GM15510 (cell line): Measurements from ENCODE around the gene SFXN5.

ENCODE experiments used
- POLR2A ChIP-seq: IDR thresholded peaks from 3 replicates; pipeline ENCODE4 v1.6.1; 2011; ENCODE audit warnings: borderline replicate concordance; ENCODE audit not compliant: insufficient read length; ENCODE audit errors: extremely low read depth

SFXN5 gene

DNA sequence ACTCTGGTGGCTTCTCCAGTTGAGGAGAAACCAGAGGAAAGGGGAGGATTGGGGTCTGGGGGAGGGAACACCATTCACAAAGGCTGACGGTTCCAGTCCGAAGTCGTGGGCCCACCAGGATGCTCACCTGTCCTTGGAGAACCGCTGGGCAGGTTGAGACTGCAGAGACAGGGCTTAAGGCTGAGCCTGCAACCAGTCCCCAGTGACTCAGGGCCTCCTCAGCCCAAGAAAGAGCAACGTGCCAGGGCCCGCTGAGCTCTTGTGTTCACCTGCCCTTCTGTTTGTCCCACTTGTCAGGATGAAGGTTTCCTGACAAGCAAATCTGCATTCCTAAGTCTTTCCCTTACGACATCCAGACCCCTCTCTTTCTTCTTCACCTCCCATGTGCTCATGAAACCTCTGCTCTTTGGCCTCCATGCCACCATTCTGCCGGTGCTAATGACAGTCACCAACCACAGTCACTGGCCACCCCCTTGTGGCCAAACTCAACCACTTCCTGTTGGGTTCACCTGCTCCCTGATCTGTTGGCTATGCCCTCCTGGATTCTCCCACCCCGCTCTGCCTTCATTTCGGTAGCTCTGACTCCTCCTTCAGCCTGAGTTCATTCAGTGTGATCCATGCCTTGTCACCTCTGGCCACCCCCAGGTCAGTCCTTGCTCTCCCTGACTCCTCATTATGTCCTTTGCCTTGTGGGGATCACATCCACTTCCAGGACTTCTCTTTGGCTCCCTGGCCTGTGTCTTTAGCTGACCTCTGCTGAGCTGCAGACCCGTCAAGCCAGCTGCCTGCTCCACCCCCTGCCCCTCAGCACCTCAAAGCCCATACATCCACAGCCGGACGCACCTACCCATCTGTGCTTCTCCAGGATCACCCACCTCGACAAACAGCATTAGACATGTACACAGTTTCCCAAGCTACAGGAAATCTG is 136.6 kb downstream of the SFXN5 start:
- no peak for TF ChIP-seq POLR2A

DNA sequence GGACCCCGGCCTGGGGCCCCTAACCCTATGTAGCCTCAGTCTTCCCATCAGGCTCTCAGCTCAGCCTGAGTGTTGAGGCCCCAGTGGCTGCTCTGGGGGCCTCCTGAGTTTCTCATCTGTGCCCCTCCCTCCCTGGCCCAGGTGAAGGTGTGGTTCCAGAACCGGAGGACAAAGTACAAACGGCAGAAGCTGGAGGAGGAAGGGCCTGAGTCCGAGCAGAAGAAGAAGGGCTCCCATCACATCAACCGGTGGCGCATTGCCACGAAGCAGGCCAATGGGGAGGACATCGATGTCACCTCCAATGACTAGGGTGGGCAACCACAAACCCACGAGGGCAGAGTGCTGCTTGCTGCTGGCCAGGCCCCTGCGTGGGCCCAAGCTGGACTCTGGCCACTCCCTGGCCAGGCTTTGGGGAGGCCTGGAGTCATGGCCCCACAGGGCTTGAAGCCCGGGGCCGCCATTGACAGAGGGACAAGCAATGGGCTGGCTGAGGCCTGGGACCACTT is 137.8 kb downstream of the SFXN5 start:
- no peak for TF ChIP-seq POLR2A

DNA sequence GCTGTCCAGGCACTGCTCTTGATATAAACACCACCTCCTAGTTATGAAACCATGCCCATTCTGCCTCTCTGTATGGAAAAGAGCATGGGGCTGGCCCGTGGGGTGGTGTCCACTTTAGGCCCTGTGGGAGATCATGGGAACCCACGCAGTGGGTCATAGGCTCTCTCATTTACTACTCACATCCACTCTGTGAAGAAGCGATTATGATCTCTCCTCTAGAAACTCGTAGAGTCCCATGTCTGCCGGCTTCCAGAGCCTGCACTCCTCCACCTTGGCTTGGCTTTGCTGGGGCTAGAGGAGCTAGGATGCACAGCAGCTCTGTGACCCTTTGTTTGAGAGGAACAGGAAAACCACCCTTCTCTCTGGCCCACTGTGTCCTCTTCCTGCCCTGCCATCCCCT is 138.3 kb downstream of the SFXN5 start:
- TF ChIP-seq POLR2A: no peak

DNA sequence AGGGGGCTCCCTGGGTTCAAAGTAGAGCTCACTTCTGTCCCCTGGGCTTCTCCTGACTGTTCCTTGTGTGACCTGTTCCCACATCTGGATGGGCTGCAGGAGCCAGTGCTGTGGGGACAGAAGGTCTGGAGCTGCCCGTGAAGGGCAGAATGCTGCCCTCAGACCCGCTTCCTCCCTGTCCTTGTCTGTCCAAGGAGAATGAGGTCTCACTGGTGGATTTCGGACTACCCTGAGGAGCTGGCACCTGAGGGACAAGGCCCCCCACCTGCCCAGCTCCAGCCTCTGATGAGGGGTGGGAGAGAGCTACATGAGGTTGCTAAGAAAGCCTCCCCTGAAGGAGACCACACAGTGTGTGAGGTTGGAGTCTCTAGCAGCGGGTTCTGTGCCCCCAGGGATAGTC is 138.7 kb downstream of the SFXN5 start:
- no peak for TF ChIP-seq POLR2A

DNA sequence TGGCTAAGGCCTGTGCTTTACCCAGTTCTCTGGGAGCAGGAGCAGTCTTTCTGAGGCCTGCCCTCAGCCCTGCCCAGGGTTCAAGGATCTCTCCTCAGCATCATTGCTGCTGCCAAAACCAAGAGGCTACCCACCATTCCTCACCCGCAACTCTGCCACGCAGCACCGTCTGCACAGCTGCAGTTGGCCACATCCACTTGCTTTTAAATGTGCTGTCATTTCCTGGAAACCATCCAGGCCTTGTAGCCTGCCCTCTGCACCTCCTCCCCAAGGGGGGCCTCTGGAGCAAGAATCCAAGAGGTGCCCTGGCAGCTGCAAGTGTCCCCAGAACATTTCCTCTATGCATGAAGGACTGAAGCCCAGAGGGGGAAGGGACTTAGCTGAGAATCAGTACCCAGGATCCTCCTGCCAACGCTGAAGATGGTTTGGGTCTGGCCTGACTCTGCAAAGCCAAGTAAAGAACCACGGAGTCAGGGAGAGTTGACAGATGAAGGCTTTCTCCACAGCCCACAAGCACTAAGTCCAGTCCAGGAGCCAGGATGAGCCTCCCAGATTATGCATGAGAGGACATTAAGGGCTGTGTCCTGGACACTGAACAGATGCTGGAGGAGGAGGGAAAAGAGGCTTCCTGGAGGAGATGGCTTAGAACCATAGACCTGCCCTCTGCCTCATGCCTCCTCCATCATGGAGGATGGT is 139.3 kb downstream of the SFXN5 start:
- TF ChIP-seq POLR2A: no peak

DNA sequence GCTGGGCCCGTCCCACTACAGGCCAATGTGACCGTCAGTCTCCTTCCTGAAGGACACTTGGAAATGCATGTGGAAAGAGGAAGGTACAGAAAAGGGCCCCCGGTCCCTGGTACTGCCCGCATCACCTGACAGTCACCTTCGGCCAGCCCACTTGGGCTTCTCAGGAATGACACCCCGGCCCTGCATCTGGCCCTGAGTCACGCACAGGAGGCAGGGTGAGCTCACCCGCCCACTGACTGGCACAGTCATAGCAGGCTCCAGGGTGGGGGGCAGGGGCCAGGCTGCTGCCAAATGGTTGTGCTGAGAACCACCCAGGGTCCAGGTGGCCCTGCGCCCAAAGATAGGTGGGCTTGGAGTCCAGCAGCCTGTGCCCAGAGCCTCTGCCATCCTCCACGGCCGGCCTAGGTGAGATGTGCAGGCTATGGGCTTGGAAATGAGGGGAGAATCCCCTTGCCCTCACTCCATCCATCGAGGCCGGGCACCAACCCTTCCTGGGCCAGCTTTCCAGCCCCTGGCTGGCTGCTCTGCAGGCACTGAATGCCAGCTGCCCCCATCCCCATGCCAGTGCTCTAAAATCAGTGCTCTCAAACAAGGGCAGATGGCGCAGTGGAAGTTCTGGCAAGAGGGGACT is 140.1 kb downstream of the SFXN5 start:
- no peak for TF ChIP-seq POLR2A

DNA sequence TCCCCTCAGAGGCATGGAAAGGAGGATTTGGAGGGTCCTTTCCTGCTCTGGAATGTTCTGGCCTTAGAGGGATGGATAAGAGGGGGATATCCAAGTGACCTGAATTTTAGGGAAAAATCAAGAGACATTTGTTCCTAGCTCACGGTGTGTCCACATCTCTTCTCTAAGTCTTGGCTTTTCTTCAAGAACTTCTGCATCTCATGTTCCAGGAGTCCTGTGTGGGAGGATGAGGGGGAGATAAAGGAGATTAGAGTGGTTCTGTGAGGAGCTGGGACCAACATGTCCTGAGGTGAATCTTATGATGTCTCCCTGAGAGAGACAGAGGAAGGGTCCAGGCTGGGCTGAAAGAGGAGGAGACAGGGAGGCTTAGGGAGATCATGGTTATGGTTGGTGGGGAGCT is 142.5 kb downstream of the SFXN5 start:
- TF ChIP-seq POLR2A: no peak

DNA sequence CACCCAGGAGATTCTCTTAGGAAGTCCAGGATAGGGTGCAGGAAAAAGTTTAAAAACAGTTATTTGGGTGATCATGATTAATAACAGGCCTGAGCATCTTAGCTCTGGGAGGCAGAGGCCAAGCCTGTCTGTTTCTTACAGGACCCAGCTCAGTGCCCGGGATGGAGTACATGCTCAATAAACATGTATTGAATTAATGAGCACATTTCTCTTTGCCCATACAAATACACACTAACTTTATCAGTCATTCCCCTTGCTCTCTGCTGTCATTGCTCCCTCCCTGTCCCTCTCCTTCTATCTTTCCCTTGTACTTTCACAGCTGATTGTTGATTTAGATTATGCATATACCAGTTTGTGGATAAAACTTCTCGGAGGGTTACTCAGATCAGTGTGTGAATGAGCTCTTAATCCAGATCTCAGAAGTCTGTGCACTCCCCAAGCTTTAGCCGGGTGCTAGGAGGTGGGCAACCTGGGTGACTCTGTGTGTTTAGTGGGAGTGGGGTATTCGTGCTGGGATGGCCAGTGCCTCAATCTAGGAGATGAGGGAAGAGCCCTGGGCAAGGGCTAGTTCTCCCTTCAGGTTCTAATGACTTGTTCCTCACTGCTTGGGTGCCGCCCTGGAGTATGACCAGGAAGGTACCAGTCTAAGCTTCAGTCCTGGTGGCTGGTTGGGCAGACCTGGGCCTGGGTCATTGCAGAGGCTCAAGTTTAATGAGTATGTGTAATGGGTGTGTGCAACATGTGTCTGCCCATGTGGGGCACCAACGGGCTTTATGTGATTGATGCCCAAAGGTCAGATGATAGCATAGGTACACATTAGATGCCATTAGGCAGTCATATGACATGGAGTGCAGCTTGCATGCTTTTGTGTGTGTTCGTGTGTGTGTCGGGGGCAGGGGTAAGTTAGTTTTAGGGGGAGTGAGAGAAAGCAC is 143.6 kb downstream of the SFXN5 start:
- no peak for TF ChIP-seq POLR2A

DNA sequence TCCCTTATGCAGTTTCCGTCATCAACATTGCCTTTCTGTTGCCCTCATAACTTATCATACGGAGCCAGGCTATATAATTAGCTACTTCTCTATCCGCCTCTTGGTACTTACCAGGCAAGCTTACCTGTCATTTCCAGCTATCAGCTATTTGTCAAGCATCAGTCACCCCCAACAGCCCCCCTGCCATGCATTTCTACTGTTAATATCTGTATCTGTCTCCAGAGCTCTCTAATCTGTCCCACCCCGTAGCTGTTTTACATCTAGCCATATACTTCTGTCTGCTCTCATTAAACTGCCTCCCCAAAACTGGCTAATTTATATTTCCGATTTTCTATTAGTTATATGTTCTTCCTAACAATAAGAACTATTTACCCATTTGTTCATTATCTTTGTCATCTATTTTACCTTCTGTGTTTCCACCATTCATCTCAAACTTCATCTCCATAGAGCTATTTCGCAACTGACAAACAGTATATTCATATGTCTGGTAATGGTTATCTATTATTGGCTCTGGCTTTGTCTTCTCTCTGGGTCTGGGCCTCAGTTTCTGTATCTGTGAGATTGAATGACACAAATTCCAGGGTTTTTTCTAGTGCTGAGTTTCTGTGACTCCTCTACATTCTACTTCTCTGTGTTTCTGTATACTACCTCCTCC is 144.6 kb downstream of the SFXN5 start:
- TF ChIP-seq POLR2A: no peak

DNA sequence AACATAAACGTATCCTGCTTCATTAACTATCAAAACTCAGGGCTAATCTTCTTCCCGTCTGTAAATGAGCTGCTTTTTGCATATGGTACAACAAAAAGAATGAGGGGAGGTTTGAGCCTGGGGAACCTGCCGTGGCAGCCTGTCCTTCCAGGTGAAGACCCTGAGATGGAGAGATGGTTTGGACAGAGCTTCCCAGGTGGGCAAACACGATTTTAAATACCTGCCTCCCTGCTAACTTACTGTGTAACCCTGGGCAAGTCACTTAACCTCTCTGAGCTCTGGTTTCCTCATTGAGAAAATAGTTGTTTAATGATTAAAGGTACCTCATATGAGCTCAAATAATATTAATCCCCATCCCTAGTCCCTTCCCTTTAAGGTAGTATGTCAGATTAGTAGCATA is 145.1 kb downstream of the SFXN5 start:
- TF ChIP-seq POLR2A: no peak

DNA sequence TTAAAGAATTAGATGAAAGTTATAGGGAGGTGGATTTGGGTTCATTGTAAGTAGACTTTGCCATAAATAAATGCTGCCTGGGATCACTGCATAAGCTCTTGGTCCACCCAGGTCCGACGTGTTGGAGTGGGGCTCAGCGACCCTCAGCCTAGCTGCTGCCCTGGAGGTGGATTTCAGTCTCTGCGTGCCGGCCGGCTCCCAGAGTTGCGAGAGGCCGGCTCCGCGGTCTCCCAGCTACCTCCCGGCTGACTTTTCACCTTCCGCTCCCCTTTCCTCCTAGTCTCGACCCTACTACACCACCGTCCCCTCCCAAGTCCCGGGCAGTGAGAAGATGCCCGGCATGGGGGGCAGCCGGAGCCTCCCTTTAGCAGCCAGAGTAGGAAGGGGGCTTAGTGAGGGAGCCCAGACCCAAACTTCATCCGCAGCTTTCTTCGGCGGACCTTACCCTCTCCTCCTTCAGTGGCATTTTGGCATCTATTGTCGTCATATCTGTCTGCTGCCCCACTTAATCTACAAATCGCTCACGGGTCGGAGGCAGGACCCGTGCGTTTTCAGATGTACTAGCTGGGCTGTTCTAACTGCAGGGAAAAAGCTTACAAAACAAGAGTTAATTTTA is 146.1 kb downstream of the SFXN5 start:
- TF ChIP-seq POLR2A: no peak

DNA sequence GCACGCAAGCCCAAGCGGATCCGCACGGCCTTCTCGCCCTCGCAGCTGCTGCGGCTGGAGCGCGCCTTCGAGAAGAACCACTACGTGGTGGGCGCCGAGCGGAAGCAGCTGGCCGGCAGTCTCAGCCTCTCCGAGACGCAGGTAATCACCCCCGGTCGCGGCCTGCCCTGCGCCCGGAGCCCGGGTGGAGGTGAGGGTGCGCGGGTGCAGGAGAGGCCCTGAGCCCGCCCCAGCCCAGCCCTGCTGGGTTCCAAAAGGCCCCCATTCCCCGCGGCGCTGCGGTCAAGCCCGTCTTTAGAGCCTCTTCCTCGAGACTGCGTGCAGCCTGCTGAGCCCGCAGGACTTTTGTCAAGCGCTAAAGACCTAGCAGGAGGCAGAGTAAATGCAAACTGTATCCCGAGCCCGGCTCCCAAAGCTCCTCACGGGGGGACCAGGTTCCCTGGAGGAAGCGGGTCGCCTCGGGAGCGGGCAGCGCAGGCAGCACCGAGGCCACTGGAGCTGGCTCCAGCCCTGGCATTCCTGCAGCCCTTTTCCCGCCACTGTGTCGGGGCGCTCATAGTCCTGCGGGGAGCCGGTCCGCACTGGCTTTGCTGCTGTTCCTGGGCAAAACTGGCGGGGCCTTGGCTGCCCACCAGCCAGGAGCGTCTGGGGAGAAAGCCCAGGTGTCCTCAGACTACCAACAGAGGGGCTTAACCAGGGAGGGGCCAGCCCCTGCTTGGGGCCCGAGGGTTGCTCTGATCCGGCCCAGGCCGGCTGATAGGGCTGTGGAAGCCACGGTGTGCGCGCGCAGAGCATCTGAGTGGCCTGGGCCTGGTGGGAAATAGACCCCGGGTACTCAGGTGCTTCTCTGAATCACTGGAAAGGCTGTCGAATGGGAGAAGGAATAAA is 146.9 kb downstream of the SFXN5 start:
- TF ChIP-seq POLR2A: no peak
